ENCODE data around the gene C17orf100.
A peak's percentile ranks its signal among the peaks of the same experiment; 100 is the strongest.
"Not testable (repeated sequence)": the region's sequence is repeated elsewhere in the genome, so short reads cannot be mapped to it uniquely, and the experiment has no call there.

Gene C17orf100

GRCh38 chr17:6640536-6641246 is 10.9 kb upstream of the C17orf100 start, which contains the start of the genes KIAA0753 and TXNDC17:
Gene KIAA0753 (minus strand): TSS chr17:6640711. CDS start chr17:6635103, 5,608 bp downstream.
Gene TXNDC17 (plus strand): TSS chr17:6641060. CDS start chr17:6641083, 23 bp downstream.
- no CpG with 5 or more reads among the region's 52 CpGs for WGBS (ENCODE audit: insufficient coverage, insufficient read length)
- no peaks in the 10 kb centered on the region for H3K4me1 ChIP-seq (ENCODE audit: control insufficient read depth, insufficient read depth, low read length)
- no peaks in the 10 kb centered on the region for H3K9me3 ChIP-seq (ENCODE audit: control insufficient read depth, insufficient read depth, low read length)
- H3K27me3 ChIP-seq (ENCODE audit: control insufficient read depth, insufficient read depth, low read length): no peaks in the 10 kb centered on the region
- DNase-seq (ENCODE audit: low read depth, low spot score): peak; percentile 79
- H3K27ac ChIP-seq (ENCODE audit: low read length): no peak within 1 kb of the TSS
- H3K4me3 ChIP-seq (ENCODE audit: low read length): peak within 1 kb of the TSS; percentile 89
- 0 out of 2 replicates have a peak, but pooled peaks cover 3% of the 10 kb centered on the region for H3K36me3 ChIP-seq (ENCODE audit: control insufficient read depth, insufficient read depth, low read length)

- no CpG with 5 or more reads among the region's 20 CpGs for WGBS (ENCODE audit: insufficient coverage, insufficient read length)
- H3K27ac ChIP-seq (ENCODE audit: low read length): no peak overlapping the region
- H3K36me3 ChIP-seq (ENCODE audit: control insufficient read depth, insufficient read depth, low read length): 0 out of 2 replicates have a peak, but pooled peaks cover 3% of the 10 kb centered on the region
- no peak for DNase-seq (ENCODE audit: low read depth, low spot score)
- no peaks in the 10 kb centered on the region for H3K27me3 ChIP-seq (ENCODE audit: control insufficient read depth, insufficient read depth, low read length)
- no peaks in the 10 kb centered on the region for H3K4me1 ChIP-seq (ENCODE audit: control insufficient read depth, insufficient read depth, low read length)
- H3K9me3 ChIP-seq (ENCODE audit: control insufficient read depth, insufficient read depth, low read length): no peaks in the 10 kb centered on the region
- peak overlapping the region; percentile 89 for H3K4me3 ChIP-seq (ENCODE audit: low read length)
Observed at GRCh38 chr17:6641247-6641863, 10.2 kb upstream of the C17orf100 start.

GRCh38 chr17:6642592-6642991 is 9.0 kb upstream of the C17orf100 start:
- no peaks in the 10 kb centered on the region for H3K4me1 ChIP-seq (ENCODE audit: control insufficient read depth, insufficient read depth, low read length)
- no CpG with 5 or more reads among the region's 2 CpGs for WGBS (ENCODE audit: insufficient coverage, insufficient read length)
- no peaks in the 10 kb centered on the region for H3K27me3 ChIP-seq (ENCODE audit: control insufficient read depth, insufficient read depth, low read length)
- H3K9me3 ChIP-seq (ENCODE audit: control insufficient read depth, insufficient read depth, low read length): no peaks in the 10 kb centered on the region
- H3K4me3 ChIP-seq (ENCODE audit: low read length): no peak overlapping the region
- H3K27ac ChIP-seq (ENCODE audit: low read length): no peak overlapping the region
- DNase-seq (ENCODE audit: low read depth, low spot score): no peak
- 0 out of 2 replicates have a peak, but pooled peaks cover 3% of the 10 kb centered on the region for H3K36me3 ChIP-seq (ENCODE audit: control insufficient read depth, insufficient read depth, low read length)

- no peak overlapping the region for H3K4me3 ChIP-seq (ENCODE audit: low read length)
- H3K4me1 ChIP-seq (ENCODE audit: control insufficient read depth, insufficient read depth, low read length): no peaks in the 10 kb centered on the region
- no peak overlapping the region for H3K27ac ChIP-seq (ENCODE audit: low read length)
- H3K27me3 ChIP-seq (ENCODE audit: control insufficient read depth, insufficient read depth, low read length): no peaks in the 10 kb centered on the region
- H3K9me3 ChIP-seq (ENCODE audit: control insufficient read depth, insufficient read depth, low read length): no peaks in the 10 kb centered on the region
- H3K36me3 ChIP-seq (ENCODE audit: control insufficient read depth, insufficient read depth, low read length): 0 out of 2 replicates have a peak, but pooled peaks cover 3% of the 10 kb centered on the region
- DNase-seq (ENCODE audit: low read depth, low spot score): no peak
- WGBS (ENCODE audit: insufficient coverage, insufficient read length): no CpG with 5 or more reads among the region's 5 CpGs
Observed at GRCh38 chr17:6643451-6644125, 8.0 kb upstream of the C17orf100 start.

GRCh38 chr17:6648181-6648580 is 3.4 kb upstream of the C17orf100 start:
- 0 out of 2 replicates have a peak, but pooled peaks cover 3% of the 10 kb centered on the region for H3K36me3 ChIP-seq (ENCODE audit: control insufficient read depth, insufficient read depth, low read length)
- no peak for DNase-seq (ENCODE audit: low read depth, low spot score)
- H3K4me3 ChIP-seq (ENCODE audit: low read length): no peak overlapping the region
- peaks cover 3% of the 10 kb centered on the region; the same call in 1 of the 2 replicates for H3K4me1 ChIP-seq (ENCODE audit: control insufficient read depth, insufficient read depth, low read length)
- no peaks in the 10 kb centered on the region for H3K9me3 ChIP-seq (ENCODE audit: control insufficient read depth, insufficient read depth, low read length)
- H3K27me3 ChIP-seq (ENCODE audit: control insufficient read depth, insufficient read depth, low read length): no peaks in the 10 kb centered on the region
- H3K27ac ChIP-seq (ENCODE audit: low read length): no peak overlapping the region

- Histone ChIP-seq H3K36me3 (ENCODE audit: control insufficient read depth, insufficient read depth, low read length) (no peaks in the 10 kb centered on the region), H3K27ac (ENCODE audit: low read length) (no peak overlapping the region), H3K27me3 (ENCODE audit: control insufficient read depth, insufficient read depth, low read length) (peaks cover 8% of the 10 kb centered on the region; the same call in 1 of the 2 replicates), H3K4me1 (ENCODE audit: control insufficient read depth, insufficient read depth, low read length) (peaks cover 9% of the 10 kb centered on the region; the same call in 1 of the 2 replicates), H3K9me3 (ENCODE audit: control insufficient read depth, insufficient read depth, low read length) (no peaks in the 10 kb centered on the region), H3K4me3 (ENCODE audit: low read length) (peak overlapping the region; percentile 98; the same call in 1 of the 2 replicates)
- DNase-seq (ENCODE audit: low read depth, low spot score): no peak
- WGBS (ENCODE audit: insufficient coverage, insufficient read length): no CpG with 5 or more reads among the region's 47 CpGs
Observed at GRCh38 chr17:6651919-6652452, 424 bp downstream of the C17orf100 start.

- H3K4me3 ChIP-seq (ENCODE audit: low read length): peak overlapping the region; percentile 16; the same call in 1 of the 2 replicates
- no peak for DNase-seq (ENCODE audit: low read depth, low spot score)
- no CpG with 5 or more reads among the region's 46 CpGs for WGBS (ENCODE audit: insufficient coverage, insufficient read length)
Observed at GRCh38 chr17:6654841-6655731, 3.5 kb downstream of the C17orf100 start.

GRCh38 chr17:6655732-6656361 is 4.3 kb downstream of the C17orf100 start:
- not testable (repeated sequence) for H3K9me3 ChIP-seq (ENCODE audit: control insufficient read depth, insufficient read depth, low read length); H3K4me1 ChIP-seq (ENCODE audit: control insufficient read depth, insufficient read depth, low read length); H3K27ac ChIP-seq (ENCODE audit: low read length); H3K36me3 ChIP-seq (ENCODE audit: control insufficient read depth, insufficient read depth, low read length); DNase-seq (ENCODE audit: low read depth, low spot score); H3K27me3 ChIP-seq (ENCODE audit: control insufficient read depth, insufficient read depth, low read length)
- no CpG with 5 or more reads among the region's 41 CpGs for whole genome bisulfite sequencing (ENCODE audit: insufficient coverage, insufficient read length)
- peak overlapping the region; percentile 23; the same call in 1 of the 2 replicates for H3K4me3 ChIP-seq (ENCODE audit: low read length)

More at GRCh38 chr17:6654841-6655731, 3.5 kb downstream of the C17orf100 start:
- Histone ChIP-seq H3K27me3 (ENCODE audit: control insufficient read depth, insufficient read depth, low read length) (peaks cover 8% of the 10 kb centered on the region; the same call in 1 of the 2 replicates), H3K9me3 (ENCODE audit: control insufficient read depth, insufficient read depth, low read length) (no peaks in the 10 kb centered on the region), H3K27ac (ENCODE audit: low read length) (no peak overlapping the region), H3K4me1 (ENCODE audit: control insufficient read depth, insufficient read depth, low read length) (peaks cover 9% of the 10 kb centered on the region), H3K36me3 (ENCODE audit: control insufficient read depth, insufficient read depth, low read length) (no peaks in the 10 kb centered on the region)

GRCh38 chr17:6656797-6657632 is 5.5 kb downstream of the C17orf100 start:
- WGBS (ENCODE audit: insufficient coverage, insufficient read length): no CpG with 5 or more reads among the region's 55 CpGs
- H3K4me1 ChIP-seq (ENCODE audit: control insufficient read depth, insufficient read depth, low read length); DNase-seq (ENCODE audit: low read depth, low spot score); H3K27ac ChIP-seq (ENCODE audit: low read length); H3K27me3 ChIP-seq (ENCODE audit: control insufficient read depth, insufficient read depth, low read length); H3K9me3 ChIP-seq (ENCODE audit: control insufficient read depth, insufficient read depth, low read length); H3K36me3 ChIP-seq (ENCODE audit: control insufficient read depth, insufficient read depth, low read length): not testable (repeated sequence)
- H3K4me3 ChIP-seq (ENCODE audit: low read length): peak overlapping the region; percentile 63
